MCF 10A (cell line): ENCODE data around the gene WWOX. TPM values are rescaled to one million over a fixed set of nuclear protein-coding genes. Genes with fewer than 3 reads are reported as not detected.

Experiments used
- BruUV-seq: library from RNA; stranded (reverse); fragments of 400-500 nt; replicated peaks from 2 replicates; lab custom pipeline; 2021; lab: Mats Ljungman, UMichigan
- CTCF ChIA-PET: fragments of 300-600 bp; sonication (Branson Sonifier 250); formaldehyde crosslinking; extraction: SDS; loops from one replicate; lab custom pipeline; 2021; ENCODE audit warnings: antibody characterized with exemption, inconsistent platforms; lab: Yijun Ruan, JAX
- POLR2A ChIA-PET: fragments of 300-600, 350-650 bp; sonication (Branson Sonifier 250); formaldehyde crosslinking; extraction: SDS; loops from one replicate; lab custom pipeline; 2020; ENCODE audit warnings: antibody characterized with exemption, inconsistent platforms; lab: Yijun Ruan, JAX
- DNase-seq: peaks from one replicate; pipeline ENCODE4 v3.0.0-alpha.2; 2018; ENCODE audit not compliant: unreplicated experiment
- H3K27ac Mint-ChIP-seq: one replicate; pipeline ENCODE4 v1.8.0; 2022; ENCODE audit warnings: mild to moderate bottlenecking, low read depth, mixed read lengths; ENCODE audit not compliant: unreplicated experiment
- H3K27me3 Mint-ChIP-seq: one replicate; pipeline ENCODE4 v1.8.0; 2022; ENCODE audit warnings: mixed read lengths; ENCODE audit not compliant: insufficient read depth, unreplicated experiment
- H3K36me3 Mint-ChIP-seq: one replicate; pipeline ENCODE4 v1.8.0; 2022; ENCODE audit warnings: mild to moderate bottlenecking, moderate library complexity, mixed read lengths; ENCODE audit not compliant: insufficient read depth, unreplicated experiment
- H3K4me1 Mint-ChIP-seq: one replicate; pipeline ENCODE4 v1.8.0; 2022; ENCODE audit warnings: mixed read lengths; ENCODE audit not compliant: insufficient read depth, unreplicated experiment
- H3K4me3 Mint-ChIP-seq: one replicate; pipeline ENCODE4 v1.8.0; 2022; ENCODE audit warnings: mild to moderate bottlenecking, moderate library complexity, mixed read lengths; ENCODE audit not compliant: unreplicated experiment
- H3K9me3 Mint-ChIP-seq: one replicate; pipeline ENCODE4 v1.8.0; 2022; ENCODE audit warnings: mixed read lengths; ENCODE audit not compliant: unreplicated experiment
- CTCF ChIP-seq: fragments of 200-600 bp; IDR thresholded peaks from one replicate; pipeline ENCODE4 v1.8.0; 2022; ENCODE audit warnings: antibody characterized with exemption, mild to moderate bottlenecking; ENCODE audit not compliant: unreplicated experiment
- intact Hi-C: fragments of 100-400 bp; cut with micrococcal nuclease; formaldehyde crosslinking; loops from 2 replicates; pipeline ENCODE4 v1.14.1; 2022
- total RNA-seq: library from RNA; stranded (reverse); gene quantifications from 2 replicates; pipeline ENCODE4 v1.2.3, GENCODE V29; 2022

The WWOX gene
- total RNA-seq, 1 experiment from 2014 or later: 18.1 TPM

- no peak for DNase-seq
- CTCF ChIA-PET: no interaction called here
- H3K27ac Mint-ChIP-seq: no peak overlapping the region
- POLR2A ChIA-PET: no interaction called here
- H3K9me3 Mint-ChIP-seq: no peaks in the 10 kb centered on the region
- H3K27me3 Mint-ChIP-seq: no peaks in the 10 kb centered on the region
- H3K4me1 Mint-ChIP-seq: peaks cover 8% of the 10 kb centered on the region
- H3K4me3 Mint-ChIP-seq: no peak overlapping the region
- no peak for TF ChIP-seq CTCF
- H3K36me3 Mint-ChIP-seq: no peaks in the 10 kb centered on the region
- intact Hi-C loops: no loop called here
- no TSS peak for BruUV-seq
Measured at GRCh38 chr16:78754713-78755112, 655.3 kb downstream of the WWOX start.

GRCh38 chr16:78755751-78756661 is 656.6 kb downstream of the WWOX start:
- DNase-seq: no peak
- H3K4me3 Mint-ChIP-seq: no peak overlapping the region
- intact Hi-C loops: no loop called here
- no peaks in the 10 kb centered on the region for H3K36me3 Mint-ChIP-seq
- H3K27ac Mint-ChIP-seq: no peak overlapping the region
- no TSS peak for BruUV-seq
- POLR2A ChIA-PET: no interaction called here
- CTCF ChIA-PET: interaction anchor here (0.7 kb wide), 2 partner anchors 25 to 1702 kb away, joined by 3 to 4 read pairs; no protein-coding TSS in a partner anchor
- H3K27me3 Mint-ChIP-seq: no peaks in the 10 kb centered on the region
- H3K4me1 Mint-ChIP-seq: peaks cover 8% of the 10 kb centered on the region
- TF ChIP-seq CTCF: no peak
- no peaks in the 10 kb centered on the region for H3K9me3 Mint-ChIP-seq

- no peak overlapping the region for H3K4me3 Mint-ChIP-seq
- ChIA-PET CTCF (interaction anchor here (0.6 kb wide), 1 partner anchor 170 kb away, joined by 3 read pairs; no protein-coding TSS in a partner anchor), POLR2A (no interaction called here)
- H3K27ac Mint-ChIP-seq: no peak overlapping the region
- peaks cover 8% of the 10 kb centered on the region for H3K4me1 Mint-ChIP-seq
- no TSS peak for BruUV-seq
- TF ChIP-seq CTCF: no peak
- no peaks in the 10 kb centered on the region for H3K36me3 Mint-ChIP-seq
- H3K9me3 Mint-ChIP-seq: no peaks in the 10 kb centered on the region
- intact Hi-C loops: no loop called here
- no peak for DNase-seq
- H3K27me3 Mint-ChIP-seq: no peaks in the 10 kb centered on the region
Measured at GRCh38 chr16:78759596-78759995, 660.1 kb downstream of the WWOX start.

GRCh38 chr16:78760611-78761010 is 661.2 kb downstream of the WWOX start:
- H3K4me1 Mint-ChIP-seq: peaks cover 8% of the 10 kb centered on the region
- no peaks in the 10 kb centered on the region for H3K9me3 Mint-ChIP-seq
- no peak for TF ChIP-seq CTCF
- no peak overlapping the region for H3K27ac Mint-ChIP-seq
- no peak overlapping the region for H3K4me3 Mint-ChIP-seq
- no TSS peak for BruUV-seq
- DNase-seq: no peak
- no peaks in the 10 kb centered on the region for H3K27me3 Mint-ChIP-seq
- intact Hi-C loops: no loop called here
- CTCF ChIA-PET: interaction anchor here (0.6 kb wide), 1 partner anchor 1324 kb away, joined by 4 read pairs; no protein-coding TSS in a partner anchor
- no peaks in the 10 kb centered on the region for H3K36me3 Mint-ChIP-seq
- POLR2A ChIA-PET: interaction anchor here (1.1 kb wide), 1 partner anchor 9 kb away, joined by 3 read pairs; no protein-coding TSS in a partner anchor
